Measurements from ENCODE around the gene UGT1A5.
"Not testable (repeated sequence)": the region's sequence is repeated elsewhere in the genome, so short reads cannot be mapped to it uniquely, and the experiment has no call there.

The UGT1A5 gene

GRCh38 chr2:233746475-233747282 is 34.0 kb downstream of the UGT1A5 start:
- no peak for DNase-seq

GRCh38 chr2:233747283-233747544 is 34.5 kb downstream of the UGT1A5 start:
- no peak for DNase-seq

DNA sequence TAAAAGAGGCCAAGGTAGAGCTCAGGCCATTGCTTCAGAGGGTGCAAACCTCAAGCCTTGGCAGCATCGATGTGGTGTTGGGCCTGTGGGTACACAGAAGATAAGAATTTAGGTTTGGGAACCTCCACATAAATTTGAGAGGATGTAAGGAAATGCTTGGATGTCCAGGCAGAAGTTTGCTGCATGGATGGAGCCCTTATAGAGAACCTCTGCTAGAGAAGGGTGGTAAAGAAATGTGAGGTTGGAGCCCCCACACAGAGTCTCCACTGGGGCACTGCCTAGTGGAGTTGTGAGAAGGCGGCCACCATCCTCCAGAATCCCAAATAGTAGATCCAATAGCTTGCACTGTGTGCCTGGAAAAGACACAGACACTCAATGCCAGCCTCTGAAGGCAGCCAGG is 38.0 kb downstream of the UGT1A5 start:
- not testable (repeated sequence) for DNase-seq

- not testable (repeated sequence) for DNase-seq
Observed at GRCh38 chr2:233751212-233752009, 38.7 kb downstream of the UGT1A5 start.

DNA sequence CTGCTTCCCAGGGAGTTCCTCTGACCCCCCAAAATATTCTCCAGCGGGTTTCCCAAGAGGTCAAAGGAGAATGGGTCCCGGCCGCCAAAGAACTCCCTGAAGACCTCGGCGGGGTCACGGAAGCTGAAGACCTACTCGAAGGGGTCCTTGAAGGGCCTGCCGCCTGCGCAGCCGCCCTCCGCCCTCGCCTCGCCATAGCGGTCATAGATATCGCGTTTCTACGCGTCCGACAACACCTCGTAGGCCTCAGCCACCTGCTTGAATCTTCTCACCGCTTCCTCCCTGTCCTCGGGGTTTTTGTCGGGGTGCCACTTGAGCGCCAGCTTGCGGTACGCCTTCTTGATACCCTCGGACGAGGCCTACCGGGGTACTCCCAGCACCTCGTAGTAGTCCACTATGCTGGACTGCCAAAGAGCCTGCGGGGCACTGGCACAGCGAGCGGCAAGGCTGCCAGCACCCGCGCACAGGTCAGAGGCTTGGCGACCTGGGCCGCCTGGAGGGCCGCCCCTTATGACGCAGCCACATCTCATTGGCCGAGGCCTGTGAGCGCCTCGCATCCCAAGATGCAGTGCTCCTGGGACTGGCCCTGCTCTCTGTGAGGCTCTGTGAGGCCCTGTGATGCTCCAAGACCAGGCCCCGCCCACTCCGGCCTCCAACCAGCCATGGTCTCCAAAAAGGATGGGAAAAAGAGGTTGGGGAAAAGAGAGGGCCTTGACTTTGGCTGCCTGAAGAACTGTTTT is 42.3 kb downstream of the UGT1A5 start:
- DNase-seq: no peak

DNA sequence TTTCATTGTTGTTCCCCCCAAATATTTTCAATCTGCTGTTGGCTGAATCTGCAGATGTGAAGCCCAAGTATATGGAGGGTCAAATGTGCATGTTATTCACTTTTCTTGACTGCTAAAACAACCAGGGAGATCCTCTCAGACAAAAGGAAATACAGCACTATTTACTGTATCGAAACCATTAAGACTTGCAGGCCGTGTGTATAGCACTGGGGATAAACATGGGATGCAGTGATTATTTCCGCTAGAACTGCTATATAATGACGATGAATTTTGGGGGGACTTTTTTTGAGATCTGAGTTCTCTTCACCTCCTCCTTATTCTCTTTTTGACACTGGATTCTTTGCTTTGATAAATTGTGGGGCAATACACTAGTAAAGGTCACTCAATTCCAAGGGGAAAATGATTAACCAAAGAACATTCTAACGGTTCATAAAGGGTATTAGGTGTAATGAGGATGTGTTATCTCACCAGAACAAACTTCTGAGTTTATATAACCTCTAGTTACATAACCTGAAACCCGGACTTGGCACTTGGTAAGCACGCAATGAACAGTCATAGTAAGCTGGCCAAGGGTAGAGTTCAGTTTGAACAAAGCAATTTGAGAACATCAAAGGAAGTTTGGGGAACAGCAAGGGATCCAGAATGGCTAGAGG is 43.8 kb downstream of the UGT1A5 start:
- no peak for DNase-seq

GRCh38 chr2:233758141-233758540 is 45.4 kb downstream of the UGT1A5 start:
- DNase-seq: no peak

- DNase-seq: no peak
Observed at GRCh38 chr2:233758849-233759248, 46.1 kb downstream of the UGT1A5 start.

GRCh38 chr2:233760043-233760442 is 47.3 kb downstream of the UGT1A5 start, which contains the start of gene UGT1A1:
TSS of gene UGT1A1 (plus strand) at chr2:233760270. CDS start at chr2:233760288, 18 bp downstream.
- no peak for DNase-seq

GRCh38 chr2:233761040-233761769 is 48.5 kb downstream of the UGT1A5 start:
- no peak for DNase-seq

GRCh38 chr2:233764264-233764663 is 51.6 kb downstream of the UGT1A5 start:
- DNase-seq: no peak

- no peak for DNase-seq
Observed at GRCh38 chr2:233764761-233765160, 52.1 kb downstream of the UGT1A5 start.

DNA sequence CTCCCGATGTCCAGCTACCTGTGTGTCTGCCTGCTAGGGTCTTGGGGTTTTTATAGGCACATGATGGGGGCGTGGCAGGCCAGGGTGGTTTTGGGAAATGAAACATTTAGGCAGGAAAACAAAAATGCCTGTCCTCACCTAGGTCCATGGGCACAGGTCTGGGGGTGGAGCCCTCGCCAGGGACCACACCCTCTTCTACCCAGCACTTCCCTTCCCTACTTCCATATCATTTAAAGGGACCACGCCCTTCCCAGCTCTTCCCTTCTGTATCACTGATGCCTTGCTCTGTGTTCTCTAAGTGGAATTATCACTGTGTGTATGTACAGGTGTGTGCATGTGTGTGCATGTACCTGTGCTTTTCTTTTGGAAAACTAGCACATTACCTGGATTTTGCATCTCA is 53.7 kb downstream of the UGT1A5 start:
- no peak for DNase-seq

- no peak for DNase-seq
Observed at GRCh38 chr2:233768076-233768475, 55.4 kb downstream of the UGT1A5 start.

GRCh38 chr2:233769260-233769659 is 56.6 kb downstream of the UGT1A5 start:
- no peak for DNase-seq

GRCh38 chr2:233772153-233772552 is 59.4 kb downstream of the UGT1A5 start:
- no peak for DNase-seq

GRCh38 chr2:233772583-233772982 is 59.9 kb downstream of the UGT1A5 start:
- no peak for DNase-seq

DNA sequence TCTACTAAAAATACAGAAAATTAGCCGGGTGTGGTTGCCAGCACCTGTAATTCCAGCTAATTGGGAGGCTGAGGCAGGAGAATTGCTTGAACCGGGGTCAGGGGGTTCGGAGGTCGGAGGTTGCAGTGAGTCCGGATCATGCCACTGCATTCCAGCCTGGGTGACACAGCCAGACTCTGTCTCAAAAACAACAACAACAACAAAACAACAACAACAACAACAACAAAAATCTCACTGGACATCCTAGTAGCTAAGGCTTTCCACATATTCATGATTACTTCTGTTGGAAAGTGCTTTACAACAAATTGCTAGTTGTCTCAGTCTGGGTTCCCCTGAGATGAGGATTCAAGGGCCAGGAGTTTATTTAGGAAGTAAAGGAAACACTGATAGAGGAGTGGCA is 61.1 kb downstream of the UGT1A5 start:
- DNase-seq: no peak

DNA sequence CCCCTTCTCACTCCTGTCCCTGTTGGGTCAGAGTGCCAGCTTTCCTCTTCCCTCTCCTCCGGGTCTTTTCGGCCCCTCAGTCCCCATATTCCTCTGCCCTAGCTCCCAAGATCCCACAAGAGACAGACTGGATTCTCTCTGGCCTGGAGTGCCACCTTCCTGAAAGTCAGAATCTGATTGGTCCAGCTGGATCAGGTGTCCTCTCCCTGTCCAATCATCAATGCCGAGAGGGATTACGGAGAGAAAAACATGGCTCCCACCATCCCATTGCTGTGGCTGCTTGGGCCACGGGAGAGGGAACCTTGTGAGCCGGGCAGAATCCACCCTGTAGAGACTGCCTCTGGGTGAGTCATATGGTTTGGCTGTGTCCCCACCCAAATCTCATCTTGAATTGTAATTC is 62.7 kb downstream of the UGT1A5 start:
- DNase-seq: no peak

DNA sequence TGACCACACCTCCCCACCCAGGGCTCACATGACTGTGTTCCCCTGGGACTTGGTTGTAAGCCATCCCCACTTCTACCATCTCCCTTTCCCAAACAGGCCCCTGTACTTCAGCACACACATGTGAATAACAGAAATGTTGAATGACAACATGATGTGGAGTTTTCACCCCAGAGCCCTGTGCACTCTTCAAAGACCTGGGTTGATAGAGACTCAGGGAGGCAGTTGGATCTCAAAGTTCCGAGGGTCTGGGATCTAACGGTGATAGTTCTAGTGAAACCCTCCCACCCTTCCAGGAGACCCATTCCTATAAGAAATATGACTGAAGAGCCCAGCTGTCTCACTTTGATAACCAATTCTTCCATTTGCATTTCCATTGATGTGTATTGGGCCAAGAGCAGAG is 65.3 kb downstream of the UGT1A5 start, which contains the start of gene MROH2A:
Gene MROH2A (plus strand): TSS at position 301 of the 400 bp plus-strand sequence. CDS start 1,029 bp downstream, outside the sequence.
- no peak for DNase-seq

DNA sequence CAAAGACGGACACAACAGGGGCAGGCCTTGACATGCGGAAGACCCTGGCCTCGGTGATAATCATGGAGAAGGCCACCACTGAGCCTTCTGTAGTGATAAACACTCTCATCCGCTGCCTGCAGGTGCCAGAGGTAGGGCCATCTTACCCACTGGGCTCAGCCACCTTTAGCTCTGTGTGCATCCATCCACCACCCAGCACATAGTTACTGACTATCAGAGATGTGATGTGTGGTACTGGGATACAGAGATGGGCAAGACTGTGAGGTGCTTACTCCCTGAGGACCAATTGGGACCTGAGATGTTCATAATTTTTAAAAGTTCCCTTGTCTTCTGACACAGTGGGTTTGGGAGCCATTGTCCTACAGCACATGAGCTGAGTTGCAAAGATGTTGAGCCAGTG is 67.0 kb downstream of the UGT1A5 start:
- DNase-seq: no peak

DNA sequence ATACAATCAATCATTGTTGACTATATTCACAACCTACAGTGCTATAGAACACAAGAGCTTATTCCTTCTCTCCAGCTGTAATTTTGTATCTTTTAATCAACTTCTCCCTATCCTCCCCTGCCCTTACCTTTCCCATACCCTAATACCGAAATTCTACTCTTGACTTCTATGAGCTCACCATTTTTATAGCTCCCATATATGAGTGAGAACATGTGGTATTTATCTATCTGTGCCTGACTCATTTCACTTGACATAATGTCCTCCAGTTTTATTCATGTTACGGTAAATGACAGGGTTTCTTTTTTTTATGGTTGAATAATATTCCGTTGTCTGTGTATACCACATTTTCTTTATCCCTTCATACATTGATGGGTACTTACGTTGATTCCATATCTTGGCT is 68.1 kb downstream of the UGT1A5 start:
- DNase-seq: no peak
